ENCODE measurements around the gene RPS3.

RPS3 gene

DNA sequence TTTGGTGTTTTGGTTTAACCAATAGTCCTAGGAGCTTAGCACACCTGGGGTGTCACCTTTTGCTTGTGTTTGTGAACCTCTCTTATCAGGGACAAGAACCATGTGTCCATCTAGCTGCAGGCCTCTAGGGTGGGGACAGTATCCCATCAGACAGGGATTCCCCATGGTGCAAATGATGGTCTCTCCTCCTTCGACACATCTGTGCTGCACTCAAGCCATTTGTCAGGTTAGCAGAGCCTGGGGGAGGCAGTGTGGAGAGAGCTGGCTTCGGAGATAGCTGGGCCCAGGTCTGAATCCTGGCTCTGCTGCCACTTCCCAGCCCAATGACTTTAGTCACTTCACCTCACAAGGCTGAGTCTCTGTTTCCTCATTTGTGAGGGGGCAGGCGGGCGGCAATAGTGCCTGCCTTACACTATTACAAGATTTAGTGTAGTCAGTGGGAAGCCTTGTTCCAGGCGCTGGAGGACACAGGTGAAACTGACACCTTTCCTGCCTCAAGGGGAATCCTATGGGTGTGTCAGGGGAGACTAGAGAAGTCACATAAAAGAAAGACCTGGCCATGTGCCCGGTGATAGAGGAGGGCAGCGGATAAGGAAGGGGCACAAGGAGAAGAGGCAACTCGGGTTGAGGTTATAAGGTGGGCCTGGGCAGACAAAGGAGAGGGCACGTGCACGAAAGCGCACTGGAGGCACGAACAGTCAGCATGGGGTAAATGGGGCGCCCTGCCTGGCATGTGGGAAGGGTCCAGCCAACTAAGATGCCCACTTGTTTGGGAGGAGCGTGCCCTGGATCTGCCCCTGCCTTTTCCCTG lies 21.1 kb downstream of the RPS3 start:
- TF ChIP-seq CTCF (IDR thresholded peaks at IDR 0.05; ENCODE audit: low read depth, low read length), result no peak
- no peak for DNase-seq (ENCODE audit: low read depth in 2 of 2)
- no peak overlapping the region for H3K4me3 ChIP-seq (replicated peaks in 1 of 2; ENCODE audit: low read depth in 2 of 2, low read length in 2 of 2)

GRCh38 chr11:75421035-75421602 lies 21.8 kb downstream of the RPS3 start:
- no peak for TF ChIP-seq CTCF (IDR thresholded peaks at IDR 0.05; ENCODE audit: low read depth, low read length)
- DNase-seq (ENCODE audit: low read depth in 2 of 2), result no peak

DNA sequence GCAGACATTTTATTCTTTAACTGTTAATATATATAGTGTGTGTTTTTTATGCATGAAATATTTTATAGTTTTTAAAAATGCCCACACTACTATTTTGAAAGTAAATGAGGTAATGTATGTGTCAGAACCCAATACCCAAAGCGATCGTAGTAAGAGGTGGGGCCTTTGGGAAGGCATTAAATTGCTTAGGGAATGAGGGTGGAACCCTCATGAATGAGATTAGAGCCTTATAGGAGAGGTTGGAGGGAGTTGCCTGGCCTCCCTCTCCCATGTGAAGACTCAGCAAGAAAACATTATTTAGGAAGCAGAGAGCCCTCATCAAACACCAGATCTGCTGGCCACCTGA lies 22.6 kb downstream of the RPS3 start:
- no peak for TF ChIP-seq CTCF (IDR thresholded peaks at IDR 0.05; ENCODE audit: low read depth, low read length)
- no peak for DNase-seq (ENCODE audit: low read depth in 2 of 2)
- no peak overlapping the region for H3K4me3 ChIP-seq (replicated peaks in 1 of 2; ENCODE audit: low read depth in 2 of 2, low read length in 2 of 2)

More at GRCh38 chr11:75421035-75421602, 21.8 kb downstream of the RPS3 start:
- H3K4me3 ChIP-seq (replicated peaks in 1 of 2; ENCODE audit: low read depth in 2 of 2, low read length in 2 of 2), result no peak overlapping the region

DNA sequence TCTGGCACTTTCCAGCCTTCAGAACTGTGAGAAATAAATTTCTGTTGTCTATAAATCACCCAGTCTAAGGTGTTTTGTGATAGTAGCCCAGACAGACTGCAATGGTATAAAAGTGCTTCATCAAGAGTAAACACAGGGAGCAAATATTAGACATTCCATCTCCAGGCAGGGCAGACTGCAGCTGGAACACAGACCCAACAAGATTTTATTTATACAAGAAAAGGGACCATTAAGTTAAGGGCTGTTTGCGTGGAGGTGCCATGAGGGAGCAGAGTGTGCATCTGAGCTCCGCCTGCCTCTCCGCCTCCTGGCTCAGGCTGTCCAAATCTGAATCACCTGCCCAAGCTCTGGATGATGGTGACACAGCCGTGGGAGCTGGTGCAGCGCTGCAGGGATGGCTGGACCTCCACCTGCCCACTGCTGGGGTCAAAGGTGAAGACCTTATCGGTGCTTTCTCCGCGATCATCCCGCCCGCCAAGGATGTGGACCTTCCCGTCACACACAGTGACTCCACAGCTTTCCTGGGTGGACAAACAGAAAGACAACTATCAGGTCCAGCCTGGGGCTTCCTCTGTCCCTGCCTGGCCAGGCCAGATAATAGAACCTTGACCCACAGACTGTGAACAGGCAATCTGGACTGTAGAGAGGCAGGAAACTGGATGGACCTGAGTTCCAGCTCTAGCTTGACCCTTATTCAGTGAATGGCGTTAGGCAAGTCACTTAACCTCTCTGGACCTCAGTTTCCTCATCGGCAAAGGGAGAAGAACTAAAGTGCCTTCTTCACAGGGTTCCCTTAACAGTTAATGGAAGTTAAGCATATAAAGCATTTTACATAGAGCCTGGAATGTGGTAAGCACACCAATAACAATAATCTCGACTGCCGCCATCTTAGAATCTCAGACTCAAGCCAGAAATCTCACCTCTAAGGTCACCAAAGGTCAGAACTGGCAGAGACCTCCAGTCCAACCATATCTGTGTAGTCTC lies 23.2 kb downstream of the RPS3 start:
- no peak for DNase-seq (ENCODE audit: low read depth in 2 of 2)
- no peak overlapping the region for H3K4me3 ChIP-seq (replicated peaks in 1 of 2; ENCODE audit: low read depth in 2 of 2, low read length in 2 of 2)
- no peak for TF ChIP-seq CTCF (IDR thresholded peaks at IDR 0.05; ENCODE audit: low read depth, low read length)

- TF ChIP-seq CTCF (IDR thresholded peaks at IDR 0.05; ENCODE audit: low read depth, low read length), result no peak
- no peak for DNase-seq (ENCODE audit: low read depth in 2 of 2)
- no peak overlapping the region for H3K4me3 ChIP-seq (replicated peaks in 1 of 2; ENCODE audit: low read depth in 2 of 2, low read length in 2 of 2)
These were observed 24.4 kb downstream of the RPS3 start for GRCh38 chr11:75423721-75424120.

GRCh38 chr11:75424396-75424795 lies 25.1 kb downstream of the RPS3 start:
- H3K4me3 ChIP-seq (replicated peaks in 1 of 2; ENCODE audit: low read depth in 2 of 2, low read length in 2 of 2), result no peak overlapping the region
- DNase-seq (ENCODE audit: low read depth in 2 of 2), result no peak
- no peak for TF ChIP-seq CTCF (IDR thresholded peaks at IDR 0.05; ENCODE audit: low read depth, low read length)

All from cardiac fibroblast (primary cell).